ENCODE measurements around the gene SH3TC1. TPM values are rescaled to one million over a fixed set of nuclear protein-coding genes. Genes with fewer than 3 reads are reported as not detected.

The SH3TC1 gene
- total RNA-seq, 1 donor from 2014 or later = 18.9 TPM

- Histone ChIP-seq H3K36me3 (ENCODE audit: control insufficient read depth, insufficient read depth, low read length) (no peaks in the 10 kb centered on the region), H3K27me3 (ENCODE audit: control insufficient read depth, insufficient read depth, low read length) (no peaks in the 10 kb centered on the region), H3K4me3 (ENCODE audit: low read depth, low read length) (no peak overlapping the region)
- DNase-seq (ENCODE audit: low read depth) = peak; percentile 32
- no peak for TF ChIP-seq CTCF (IDR thresholded peaks at IDR 0.05; ENCODE audit: insufficient read depth, low read length, poor library complexity, severe bottlenecking)
These were observed 79.6 kb downstream of the SH3TC1 start for GRCh38 chr4:8278421-8279287.

- TF ChIP-seq CTCF (IDR thresholded peaks at IDR 0.05; ENCODE audit: insufficient read depth, low read length, poor library complexity, severe bottlenecking) = no peak
- H3K36me3 ChIP-seq (ENCODE audit: control insufficient read depth, insufficient read depth, low read length) = no peaks in the 10 kb centered on the region
- H3K27me3 ChIP-seq (ENCODE audit: control insufficient read depth, insufficient read depth, low read length) = no peaks in the 10 kb centered on the region
- H3K4me3 ChIP-seq (ENCODE audit: low read depth, low read length) = no peak overlapping the region
- DNase-seq (ENCODE audit: low read depth) = no peak
These were observed 80.4 kb downstream of the SH3TC1 start for GRCh38 chr4:8279321-8280157.

GRCh38 chr4:8280158-8280875 is 81.2 kb downstream of the SH3TC1 start:
- no peak for DNase-seq (ENCODE audit: low read depth)
- TF ChIP-seq CTCF (IDR thresholded peaks at IDR 0.05; ENCODE audit: insufficient read depth, low read length, poor library complexity, severe bottlenecking) = no peak
- Histone ChIP-seq H3K36me3 (ENCODE audit: control insufficient read depth, insufficient read depth, low read length) (no peaks in the 10 kb centered on the region), H3K4me3 (ENCODE audit: low read depth, low read length) (no peak overlapping the region), H3K27me3 (ENCODE audit: control insufficient read depth, insufficient read depth, low read length) (no peaks in the 10 kb centered on the region)

- no peaks in the 10 kb centered on the region for H3K36me3 ChIP-seq (ENCODE audit: control insufficient read depth, insufficient read depth, low read length)
- DNase-seq (ENCODE audit: low read depth) = no peak
- no peak for TF ChIP-seq CTCF (IDR thresholded peaks at IDR 0.05; ENCODE audit: insufficient read depth, low read length, poor library complexity, severe bottlenecking)
- no peak overlapping the region for H3K4me3 ChIP-seq (ENCODE audit: low read depth, low read length)
- no peaks in the 10 kb centered on the region for H3K27me3 ChIP-seq (ENCODE audit: control insufficient read depth, insufficient read depth, low read length)
These were observed 81.9 kb downstream of the SH3TC1 start for GRCh38 chr4:8280876-8281440.

- no peak for DNase-seq (ENCODE audit: low read depth)
- Histone ChIP-seq H3K36me3 (ENCODE audit: control insufficient read depth, insufficient read depth, low read length) (no peaks in the 10 kb centered on the region), H3K27me3 (ENCODE audit: control insufficient read depth, insufficient read depth, low read length) (no peaks in the 10 kb centered on the region), H3K4me3 (ENCODE audit: low read depth, low read length) (no peak overlapping the region)
- no peak for TF ChIP-seq CTCF (IDR thresholded peaks at IDR 0.05; ENCODE audit: insufficient read depth, low read length, poor library complexity, severe bottlenecking)
These were observed 82.5 kb downstream of the SH3TC1 start for GRCh38 chr4:8281519-8282133.
